Fibroblast of lung (primary cell): Measurements from ENCODE around the gene WIPF2. TPM values are rescaled to one million over a fixed set of nuclear protein-coding genes. Genes with fewer than 3 reads are reported as not detected.

ENCODE experiments used
- DNase-seq, 2 donors: peaks; one replicate each; pipeline versions ENCODE4 v3.0.0 to v3.0.0-alpha.2; 2010; ENCODE audit warnings: low read depth in 2 of 2
- H2AFZ ChIP-seq: 2 replicates; pipeline ENCODE4 v1.5.1; 2012; ENCODE audit warnings: low read length, control low read depth, inconsistent platforms
- H3K27ac ChIP-seq: 2 replicates; pipeline ENCODE4 v1.5.1; 2011; ENCODE audit warnings: low read length, control low read depth; ENCODE audit not compliant: insufficient read depth
- H3K27me3 ChIP-seq: 2 replicates; pipeline ENCODE4 v1.5.1; 2011; ENCODE audit warnings: mild to moderate bottlenecking, low read length; ENCODE audit not compliant: control insufficient read depth, insufficient read depth
- H3K36me3 ChIP-seq: 2 replicates; pipeline ENCODE4 v1.5.1; 2011; ENCODE audit warnings: low read length; ENCODE audit not compliant: control insufficient read depth, insufficient read depth
- H3K4me1 ChIP-seq: 2 replicates; pipeline ENCODE4 v1.5.1; 2011; ENCODE audit warnings: low read length; ENCODE audit not compliant: control insufficient read depth, insufficient read depth; ENCODE audit errors: extremely low read depth
- H3K4me2 ChIP-seq: 2 replicates; pipeline ENCODE4 v1.5.1; 2011; ENCODE audit warnings: low read length, control low read depth; ENCODE audit not compliant: insufficient read depth; ENCODE audit errors: extremely low read depth
- H3K4me3 ChIP-seq, 4 experiments: fragments of 200-600 bp in 1 of 4; sonication (generic) in 1 of 4; replicated peaks in 1 of 4; 2 replicates each; pipeline ENCODE4 v1.5.1; 2011 to 2016; ENCODE audit warnings: low read length in 4 of 4, low read depth in 3 of 4, mild to moderate bottlenecking in 3 of 4, control low read depth in 2 of 4, inconsistent platforms in 1 of 4, mixed read lengths in 1 of 4; ENCODE audit not compliant: insufficient read depth in 1 of 4; ENCODE audit errors: control extremely low read depth in 1 of 4
- H3K79me2 ChIP-seq: 2 replicates; pipeline ENCODE4 v1.5.1; 2012; ENCODE audit warnings: mild to moderate bottlenecking, low read length, inconsistent platforms; ENCODE audit not compliant: control insufficient read depth, insufficient read depth
- H3K9ac ChIP-seq: 2 replicates; pipeline ENCODE4 v1.5.1; 2011; ENCODE audit warnings: mild to moderate bottlenecking, low read length, control low read depth; ENCODE audit not compliant: insufficient read depth
- H3K9me3 ChIP-seq: 2 replicates; pipeline ENCODE4 v1.5.1; 2012; ENCODE audit warnings: low read depth, low read length; ENCODE audit not compliant: control insufficient read depth, insufficient read depth
- H4K20me1 ChIP-seq: 2 replicates; pipeline ENCODE4 v1.5.1; 2011; ENCODE audit warnings: low read length; ENCODE audit not compliant: control insufficient read depth, insufficient read depth; ENCODE audit errors: extremely low read depth
- EZH2 ChIP-seq: IDR thresholded peaks from 2 replicates; pipeline ENCODE4 v1.5.1; 2012; ENCODE audit warnings: low read length, control low read depth, mild to moderate bottlenecking; ENCODE audit errors: missing control alignments
- polyA plus RNA-seq, 2 donors: library from polyadenylated mRNA; depleted of rRNA in 1 of 2; stranded (reverse) in 1 of 2; unstranded in 1 of 2; fragments of >200 nt; gene quantifications; 2 replicates each; pipeline ENCODE4 v1.2.1, GENCODE V29; 2011 to 2012; ENCODE audit warnings: missing spikeins in 1 of 2
- total RNA-seq: library from RNA; depleted of rRNA; stranded (reverse); fragments of >200 nt; gene quantifications from 2 replicates; pipeline ENCODE4 v1.2.1, GENCODE V29; 2014
- TF ChIP-seq, protein P1 (sequence below), 2 donors: IDR thresholded peaks in 1 of 2; conservative IDR thresholded peaks in 1 of 2; 1 replicate in 1 of 2; 2 replicates in 1 of 2; pipeline ENCODE4 v1.5.1; 2011 to 2012; ENCODE audit warnings: low read length in 2 of 2, control low read depth in 1 of 2, inconsistent platforms in 1 of 2, low read depth in 1 of 2, mild to moderate bottlenecking in 1 of 2

Gene WIPF2
- total and polyA plus RNA-seq, 2 donors (not counting 1 experiment from before 2014, with no cell fraction given): 7.6 to 9.1 TPM

DNA sequence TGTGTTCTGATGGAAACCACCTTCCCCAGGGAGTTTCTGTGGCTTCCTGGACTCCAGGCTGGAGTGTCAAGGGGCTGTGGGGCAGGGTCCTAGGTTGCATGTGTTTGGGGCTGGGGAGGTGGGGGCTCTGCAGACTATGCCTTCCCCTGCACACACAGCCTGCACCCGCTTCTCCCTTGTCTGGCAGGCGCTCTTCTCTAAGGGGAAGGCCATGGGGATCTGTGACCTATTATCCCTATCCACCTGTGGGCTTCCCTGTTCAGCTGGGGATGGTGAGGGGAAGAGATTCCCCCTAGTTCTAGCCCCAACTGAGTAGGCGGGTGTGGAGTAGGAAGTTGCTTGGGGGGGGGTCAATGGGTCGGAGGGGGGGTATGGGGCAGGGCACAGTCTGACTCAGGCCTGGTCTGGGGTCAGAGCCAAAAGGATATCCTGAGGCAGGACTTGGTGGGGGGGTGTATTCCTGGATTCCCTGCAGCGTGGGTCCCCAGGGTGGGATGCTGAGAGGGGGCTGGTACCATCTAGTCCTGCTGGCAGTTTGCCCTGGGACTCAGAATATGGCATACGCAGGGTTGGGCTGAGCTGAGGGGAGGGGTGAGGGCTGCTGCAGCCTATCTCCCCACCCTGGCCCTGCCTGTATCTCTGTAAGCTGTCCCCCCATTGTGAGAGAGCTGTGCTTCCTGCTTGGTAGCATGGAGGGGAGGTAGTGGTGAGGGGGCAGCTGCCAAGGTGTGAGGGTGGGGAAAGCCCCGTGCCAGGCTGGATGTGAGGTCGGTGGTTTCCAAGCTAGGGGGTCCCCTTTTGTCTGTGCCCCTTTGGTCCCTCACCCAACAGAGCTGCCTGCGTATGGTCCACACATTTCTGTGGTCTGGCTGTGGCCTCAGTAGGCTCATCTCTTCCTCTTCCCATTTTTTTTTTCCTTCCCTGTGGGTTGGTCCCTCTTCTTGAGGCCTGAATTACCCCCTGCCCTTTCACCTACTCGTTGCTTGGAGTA is 104.6 kb downstream of the WIPF2 start:
- H4K20me1 ChIP-seq: no peaks in the 10 kb centered on the region
- DNase-seq: peak; percentile 53 to 71
- H3K27me3 ChIP-seq: no peaks in the 10 kb centered on the region
- TF ChIP-seq EZH2: no peak
- TF ChIP-seq, protein P1, sequence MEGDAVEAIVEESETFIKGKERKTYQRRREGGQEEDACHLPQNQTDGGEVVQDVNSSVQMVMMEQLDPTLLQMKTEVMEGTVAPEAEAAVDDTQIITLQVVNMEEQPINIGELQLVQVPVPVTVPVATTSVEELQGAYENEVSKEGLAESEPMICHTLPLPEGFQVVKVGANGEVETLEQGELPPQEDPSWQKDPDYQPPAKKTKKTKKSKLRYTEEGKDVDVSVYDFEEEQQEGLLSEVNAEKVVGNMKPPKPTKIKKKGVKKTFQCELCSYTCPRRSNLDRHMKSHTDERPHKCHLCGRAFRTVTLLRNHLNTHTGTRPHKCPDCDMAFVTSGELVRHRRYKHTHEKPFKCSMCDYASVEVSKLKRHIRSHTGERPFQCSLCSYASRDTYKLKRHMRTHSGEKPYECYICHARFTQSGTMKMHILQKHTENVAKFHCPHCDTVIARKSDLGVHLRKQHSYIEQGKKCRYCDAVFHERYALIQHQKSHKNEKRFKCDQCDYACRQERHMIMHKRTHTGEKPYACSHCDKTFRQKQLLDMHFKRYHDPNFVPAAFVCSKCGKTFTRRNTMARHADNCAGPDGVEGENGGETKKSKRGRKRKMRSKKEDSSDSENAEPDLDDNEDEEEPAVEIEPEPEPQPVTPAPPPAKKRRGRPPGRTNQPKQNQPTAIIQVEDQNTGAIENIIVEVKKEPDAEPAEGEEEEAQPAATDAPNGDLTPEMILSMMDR (conservative IDR thresholded peaks at IDR 0.05 in 1 of 2, IDR thresholded peaks at IDR 0.05 in 1 of 2; ENCODE audit: low read depth in 1 of 2, low read length in 2 of 2): no peak
- H3K4me3 ChIP-seq: peak overlapping the region in 1 of 4 experiments; percentile 99
- peak overlapping the region; percentile 46 for H3K9ac ChIP-seq
- peaks cover 69% of the 10 kb centered on the region for H3K4me1 ChIP-seq
- no peak overlapping the region for H2AFZ ChIP-seq
- H3K4me2 ChIP-seq: peak overlapping the region; percentile 53
- peaks cover 81% of the 10 kb centered on the region for H3K79me2 ChIP-seq
- H3K9me3 ChIP-seq: no peaks in the 10 kb centered on the region
- peak overlapping the region; percentile 95 for H3K27ac ChIP-seq
- H3K36me3 ChIP-seq: no peaks in the 10 kb centered on the region

- TF ChIP-seq, protein P1 (conservative IDR thresholded peaks at IDR 0.05 in 1 of 2, IDR thresholded peaks at IDR 0.05 in 1 of 2; ENCODE audit: low read depth in 1 of 2, low read length in 2 of 2): no peak
- no peak for TF ChIP-seq EZH2
- H3K9me3 ChIP-seq: no peaks in the 10 kb centered on the region
- no peak overlapping the region for H3K9ac ChIP-seq
- DNase-seq: no peak
- H4K20me1 ChIP-seq: no peaks in the 10 kb centered on the region
- H3K27ac ChIP-seq: no peak overlapping the region
- H3K36me3 ChIP-seq: no peaks in the 10 kb centered on the region
- no peak overlapping the region for H3K4me3 ChIP-seq
- no peak overlapping the region for H2AFZ ChIP-seq
- no peaks in the 10 kb centered on the region for H3K27me3 ChIP-seq
- H3K4me2 ChIP-seq: no peak overlapping the region
- peaks cover 66% of the 10 kb centered on the region for H3K4me1 ChIP-seq
- H3K79me2 ChIP-seq: peaks cover 72% of the 10 kb centered on the region
Observed at GRCh38 chr17:40325156-40326013, 106.3 kb downstream of the WIPF2 start.
